MCF 10A (cell line): ENCODE measurements around the gene PPARA. TPM values are rescaled to one million over a fixed set of nuclear protein-coding genes. Genes with fewer than 3 reads are reported as not detected.

ENCODE experiments used
- BruUV-seq: library from RNA; stranded (reverse); fragments of 400-500 nt; replicated peaks from 2 replicates; lab custom pipeline; 2021; lab: Mats Ljungman, UMichigan
- CTCF ChIA-PET: fragments of 300-600 bp; sonication (Branson Sonifier 250); formaldehyde crosslinking; extraction: SDS; loops from one replicate; lab custom pipeline; 2021; ENCODE audit warnings: antibody characterized with exemption, inconsistent platforms; lab: Yijun Ruan, JAX
- POLR2A ChIA-PET: fragments of 300-600, 350-650 bp; sonication (Branson Sonifier 250); formaldehyde crosslinking; extraction: SDS; loops from one replicate; lab custom pipeline; 2020; ENCODE audit warnings: antibody characterized with exemption, inconsistent platforms; lab: Yijun Ruan, JAX
- DNase-seq: peaks from one replicate; pipeline ENCODE4 v3.0.0-alpha.2; 2018; ENCODE audit not compliant: unreplicated experiment
- H3K27ac Mint-ChIP-seq: one replicate; pipeline ENCODE4 v1.8.0; 2022; ENCODE audit warnings: mild to moderate bottlenecking, low read depth, mixed read lengths; ENCODE audit not compliant: unreplicated experiment
- H3K27me3 Mint-ChIP-seq: one replicate; pipeline ENCODE4 v1.8.0; 2022; ENCODE audit warnings: mixed read lengths; ENCODE audit not compliant: insufficient read depth, unreplicated experiment
- H3K36me3 Mint-ChIP-seq: one replicate; pipeline ENCODE4 v1.8.0; 2022; ENCODE audit warnings: mild to moderate bottlenecking, moderate library complexity, mixed read lengths; ENCODE audit not compliant: insufficient read depth, unreplicated experiment
- H3K4me1 Mint-ChIP-seq: one replicate; pipeline ENCODE4 v1.8.0; 2022; ENCODE audit warnings: mixed read lengths; ENCODE audit not compliant: insufficient read depth, unreplicated experiment
- H3K4me3 Mint-ChIP-seq: one replicate; pipeline ENCODE4 v1.8.0; 2022; ENCODE audit warnings: mild to moderate bottlenecking, moderate library complexity, mixed read lengths; ENCODE audit not compliant: unreplicated experiment
- H3K9me3 Mint-ChIP-seq: one replicate; pipeline ENCODE4 v1.8.0; 2022; ENCODE audit warnings: mixed read lengths; ENCODE audit not compliant: unreplicated experiment
- intact Hi-C: fragments of 100-400 bp; cut with micrococcal nuclease; formaldehyde crosslinking; loops from 2 replicates; pipeline ENCODE4 v1.14.1; 2022
- total RNA-seq: library from RNA; stranded (reverse); gene quantifications from 2 replicates; pipeline ENCODE4 v1.2.3, GENCODE V29; 2022
- TF ChIP-seq, protein P1 (sequence below): fragments of 200-600 bp; IDR thresholded peaks from one replicate; pipeline ENCODE4 v1.8.0; 2022; ENCODE audit warnings: antibody characterized with exemption, mild to moderate bottlenecking; ENCODE audit not compliant: unreplicated experiment

PPARA gene
- total RNA-seq, 1 experiment from 2014 or later, result 8.0 TPM

DNA sequence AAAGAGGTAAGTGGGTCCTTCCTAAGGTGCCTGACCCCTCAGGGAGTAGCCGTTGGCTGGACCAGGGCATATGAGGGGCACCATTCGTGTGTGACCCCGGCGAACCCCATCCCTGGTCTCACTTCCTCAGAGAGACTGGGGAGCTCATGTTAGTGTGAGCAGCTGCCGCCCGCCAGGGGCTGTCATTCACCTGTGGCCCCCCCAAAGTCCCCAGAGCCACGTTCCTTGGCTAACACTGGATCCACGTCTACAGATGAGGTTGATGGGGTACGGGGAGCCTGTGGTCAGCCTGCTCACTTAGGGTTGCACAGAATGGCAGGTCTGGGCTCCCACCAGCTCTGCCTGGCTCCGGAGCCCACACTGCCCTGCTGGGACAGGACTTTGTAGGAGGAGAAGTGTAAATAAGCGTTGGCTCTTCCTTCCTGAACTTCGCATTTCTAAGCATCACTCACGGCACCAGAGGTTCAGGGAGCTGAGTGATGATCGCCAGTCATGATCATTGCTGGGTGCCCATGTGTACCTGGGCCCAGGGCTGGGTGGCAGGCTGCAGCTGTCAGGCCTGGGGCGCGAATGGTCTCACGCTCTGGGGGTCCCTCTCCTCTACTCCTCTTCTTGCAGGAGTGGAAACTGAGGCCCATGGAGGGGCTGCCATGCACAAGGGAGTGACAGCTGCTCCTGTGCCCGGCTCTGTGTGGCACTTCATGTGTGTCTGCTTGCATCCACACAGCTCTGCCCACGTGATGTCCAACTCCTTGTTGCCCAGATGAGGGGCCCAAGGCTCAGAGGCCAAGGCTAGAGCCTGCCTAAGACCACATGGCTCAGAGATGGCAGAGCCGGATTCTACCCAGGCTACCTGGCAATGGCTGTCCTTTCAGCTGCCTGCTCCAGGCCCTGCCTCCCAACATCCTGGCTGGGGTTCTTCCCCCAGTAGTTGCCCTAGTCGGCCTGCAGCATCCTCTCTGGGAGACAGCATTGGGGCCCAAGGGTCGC is 128.6 kb downstream of the PPARA start:
- no peak overlapping the region for H3K27ac Mint-ChIP-seq
- ChIA-PET POLR2A (interaction anchor here (0.6 kb wide), 1 partner anchor 715 kb away, joined by 4 read pairs; no protein-coding TSS in a partner anchor), CTCF (interaction anchor here (0.9 to 1.2 kb wide), 2 partner anchors 14 to 36 kb away, joined by 3 to 4 read pairs; no protein-coding TSS in a partner anchor)
- DNase-seq, result no peak
- intact Hi-C loops, result no loop called here
- no peaks in the 10 kb centered on the region for H3K4me1 Mint-ChIP-seq
- no peaks in the 10 kb centered on the region for H3K9me3 Mint-ChIP-seq
- peaks cover 58% of the 10 kb centered on the region for H3K36me3 Mint-ChIP-seq
- TF ChIP-seq, protein P1, sequence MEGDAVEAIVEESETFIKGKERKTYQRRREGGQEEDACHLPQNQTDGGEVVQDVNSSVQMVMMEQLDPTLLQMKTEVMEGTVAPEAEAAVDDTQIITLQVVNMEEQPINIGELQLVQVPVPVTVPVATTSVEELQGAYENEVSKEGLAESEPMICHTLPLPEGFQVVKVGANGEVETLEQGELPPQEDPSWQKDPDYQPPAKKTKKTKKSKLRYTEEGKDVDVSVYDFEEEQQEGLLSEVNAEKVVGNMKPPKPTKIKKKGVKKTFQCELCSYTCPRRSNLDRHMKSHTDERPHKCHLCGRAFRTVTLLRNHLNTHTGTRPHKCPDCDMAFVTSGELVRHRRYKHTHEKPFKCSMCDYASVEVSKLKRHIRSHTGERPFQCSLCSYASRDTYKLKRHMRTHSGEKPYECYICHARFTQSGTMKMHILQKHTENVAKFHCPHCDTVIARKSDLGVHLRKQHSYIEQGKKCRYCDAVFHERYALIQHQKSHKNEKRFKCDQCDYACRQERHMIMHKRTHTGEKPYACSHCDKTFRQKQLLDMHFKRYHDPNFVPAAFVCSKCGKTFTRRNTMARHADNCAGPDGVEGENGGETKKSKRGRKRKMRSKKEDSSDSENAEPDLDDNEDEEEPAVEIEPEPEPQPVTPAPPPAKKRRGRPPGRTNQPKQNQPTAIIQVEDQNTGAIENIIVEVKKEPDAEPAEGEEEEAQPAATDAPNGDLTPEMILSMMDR, result no peak
- BruUV-seq, result no TSS peak
- H3K4me3 Mint-ChIP-seq, result no peak overlapping the region
- no peaks in the 10 kb centered on the region for H3K27me3 Mint-ChIP-seq

DNA sequence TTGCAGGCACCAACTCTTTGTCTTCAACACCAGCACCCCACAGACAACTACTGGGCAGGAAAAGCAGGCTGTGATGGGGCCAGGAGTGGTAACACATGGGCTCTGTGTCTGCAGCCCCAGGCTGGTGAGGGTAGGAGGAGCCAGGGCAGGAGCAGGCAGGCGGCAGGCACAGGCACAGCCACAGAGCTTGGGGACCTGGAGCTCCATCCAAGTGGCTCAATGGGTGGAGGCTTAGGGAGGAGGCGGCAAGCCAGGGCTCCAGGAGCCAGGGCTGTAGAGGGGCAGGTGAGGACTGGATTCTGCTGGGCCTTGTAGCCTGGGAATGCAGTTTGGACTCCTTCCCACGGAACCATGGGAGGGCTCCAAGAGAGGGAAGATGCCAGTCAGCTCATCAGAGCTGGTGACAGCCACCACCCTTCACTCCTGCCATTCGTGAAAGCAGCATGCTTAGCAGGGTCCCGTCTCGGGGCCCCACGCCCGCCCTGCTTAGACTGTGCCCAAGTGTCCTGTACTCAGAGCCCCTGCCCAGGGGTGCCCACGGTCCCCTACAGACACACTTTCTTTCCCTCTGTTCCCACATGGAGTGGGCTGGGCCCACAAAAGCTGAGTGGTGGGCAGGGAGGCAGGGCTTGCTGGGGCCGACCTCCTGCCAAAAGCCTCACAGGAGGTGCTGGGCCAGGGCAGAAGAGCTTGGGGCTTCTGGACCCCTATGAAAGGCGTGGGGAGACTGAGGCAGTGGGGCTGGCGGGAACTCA is 129.9 kb downstream of the PPARA start:
- TF ChIP-seq, protein P1, result no peak
- POLR2A ChIA-PET, result interaction anchor here (0.6 to 0.9 kb wide), 4 partner anchors 12 to 278 kb away, joined by 3 to 4 read pairs (median 3); partner anchors contain the start of genes TRMU and TTC38
- Mint-ChIP-seq H3K9me3 (no peaks in the 10 kb centered on the region), H3K4me1 (no peaks in the 10 kb centered on the region), H3K4me3 (no peak overlapping the region), H3K27me3 (no peaks in the 10 kb centered on the region), H3K27ac (no peak overlapping the region), H3K36me3 (peaks cover 60% of the 10 kb centered on the region)
- intact Hi-C loops, result no loop called here
- BruUV-seq, result no TSS peak
- CTCF ChIA-PET, result interaction anchor here (0.6 to 1.0 kb wide), 4 partner anchors 12 to 158 kb away, joined by 3 to 4 read pairs (median 3); partner anchors contain the start of gene TTC38
- no peak for DNase-seq

DNA sequence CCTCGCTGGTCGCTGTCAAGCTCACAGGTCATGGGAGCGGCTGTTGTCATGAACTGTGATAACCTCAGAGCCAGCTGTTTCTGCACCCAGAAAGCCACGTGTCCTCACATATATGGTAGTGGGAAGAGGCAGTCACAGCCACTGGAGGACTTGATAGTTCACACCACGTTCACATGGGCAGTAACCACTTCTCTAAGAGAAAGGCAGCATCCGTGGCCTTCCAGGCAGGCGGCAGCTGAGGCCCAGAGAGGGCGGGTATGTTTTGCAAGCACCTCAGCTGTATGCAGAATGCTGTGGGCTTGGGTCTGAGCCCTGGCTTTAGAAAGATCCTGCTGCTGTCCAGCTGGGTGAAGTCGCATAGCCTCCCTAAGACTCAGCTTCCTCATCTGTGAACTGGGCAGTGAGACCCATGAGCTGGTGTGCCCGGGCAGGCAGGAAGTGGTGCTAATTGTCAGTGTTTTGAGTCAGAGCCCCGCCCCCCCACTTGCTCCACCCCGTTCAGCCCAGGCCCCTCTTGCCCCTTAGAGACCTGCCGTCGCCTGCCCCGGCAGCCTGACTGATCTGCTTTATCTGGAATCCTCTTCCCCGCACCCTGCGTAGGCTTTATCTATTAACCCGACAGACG is 130.8 kb downstream of the PPARA start:
- POLR2A ChIA-PET, result interaction anchor here (0.6 to 0.9 kb wide), 2 partner anchors 13 to 277 kb away, joined by 3 to 4 read pairs; partner anchors contain the start of gene TTC38
- no TSS peak for BruUV-seq
- Mint-ChIP-seq H3K9me3 (no peaks in the 10 kb centered on the region), H3K27ac (no peak overlapping the region), H3K4me1 (no peaks in the 10 kb centered on the region), H3K27me3 (no peaks in the 10 kb centered on the region), H3K36me3 (peaks cover 60% of the 10 kb centered on the region), H3K4me3 (no peak overlapping the region)
- intact Hi-C loops, result no loop called here
- no peak for DNase-seq
- CTCF ChIA-PET, result interaction anchor here (0.8 to 1.0 kb wide), 3 partner anchors 13 to 159 kb away, joined by 3 to 4 read pairs (median 3); partner anchors contain the start of gene TTC38
- TF ChIP-seq, protein P1, result no peak
